Body of pancreas (tissue), 4 donors: ENCODE data around the gene SBF2. TPM values are rescaled to one million over a fixed set of nuclear protein-coding genes. Genes with fewer than 3 reads are reported as not detected.
A peak's percentile ranks its signal among the peaks of the same experiment; 100 is the strongest.

Experiments used
- ATAC-seq: fragments of 150-250 bp; one replicate; pipeline ENCODE4 v1.9.1; 2016
- DNase-seq, 4 donors: peaks; one replicate each; pipeline ENCODE4 v3.0.0-alpha.2; 2019
- H3K27ac ChIP-seq, 4 donors: fragments of 200-600 bp; sonication (generic); 1 replicate in 3 of 4; 2 replicates in 1 of 4; pipeline versions ENCODE4 v1.5.1 to v1.6.1; 2016 to 2019; ENCODE audit warnings: mild to moderate bottlenecking in 1 of 4, mixed read lengths in 1 of 4, moderate library complexity in 1 of 4
- H3K27me3 ChIP-seq, 2 donors: fragments of 200-600 bp; sonication (generic); one replicate each; pipeline ENCODE4 v1.6.0; 2016; ENCODE audit warnings: mild to moderate bottlenecking in 1 of 2
- H3K36me3 ChIP-seq, 2 donors: fragments of 200-600 bp; sonication (generic); replicated peaks in 1 of 2; 2 replicates each; pipeline ENCODE4 v1.5.1; 2016; ENCODE audit warnings: low read depth in 2 of 2; ENCODE audit not compliant: insufficient read depth in 1 of 2
- H3K4me1 ChIP-seq: fragments of 200-600 bp; sonication (generic); one replicate; pipeline ENCODE4 v1.6.0; 2016
- H3K4me3 ChIP-seq, 2 donors: fragments of 200-600 bp; sonication (generic); 1 replicate in 1 of 2; 2 replicates in 1 of 2; pipeline ENCODE4 v1.5.1; 2016 to 2019
- H3K9me3 ChIP-seq, 3 donors: fragments of 200-600 bp; sonication (generic); 1 replicate in 2 of 3; 2 replicates in 1 of 3; pipeline ENCODE4 v1.5.1; 2016
- CTCF ChIP-seq, 7 experiments: fragments of 450-650 bp in 4 of 7; fragments of 200-600 bp in 3 of 7; sonication (generic) in 3 of 7; IDR thresholded peaks; one replicate each; pipeline ENCODE4 v1.5.1; 2016 to 2019; ENCODE audit warnings: antibody characterized with exemption in 7 of 7
- POLR2A ChIP-seq, 3 donors: fragments of 450-650 bp; IDR thresholded peaks; one replicate each; pipeline ENCODE4 v1.6.1; 2016; ENCODE audit warnings: antibody characterized with exemption in 3 of 3, mild to moderate bottlenecking in 2 of 3
- WGBS, 2 donors: methylation state at CpG; one replicate each; pipeline ENCODE4 v1.1.5; 2017; 5-methylcytosine and 5-hydroxymethylcytosine counted together
- intact Hi-C: fragments of 100-400 bp; cut with DNase I; formaldehyde crosslinking; loops from one replicate; pipeline ENCODE4 v1.15.1; 2023
- total RNA-seq, 2 donors: library from RNA; depleted of rRNA; stranded (reverse); fragments of >200 nt; gene quantifications; one replicate each; pipeline ENCODE4 v1.1.0, GENCODE V29; 2016

Gene SBF2
- 10 to 100 TPM; 23.6 to 38.9 TPM for total RNA-seq

- 0 to 2% methylated on average over 3 to 28 of the region's 81 CpGs for WGBS, 2 donors
- Histone ChIP-seq H3K27me3 (no peaks in the 10 kb centered on the region), H3K36me3 (no peaks in the 10 kb centered on the region), H3K9me3 (no peaks in the 10 kb centered on the region), H3K4me3 (peak within 1 kb of the TSS; percentile 82 to 84), H3K4me1 (peaks cover 11% of the 10 kb centered on the region), H3K27ac (peak within 1 kb of the TSS; percentile 83 to 94 (median 87))
- peak; percentile 86 for ATAC-seq
- peak; percentile 15 to 81 (median 71) for TF ChIP-seq POLR2A (IDR thresholded peaks at IDR 0.05)
- TF ChIP-seq CTCF (IDR thresholded peaks at IDR 0.05): no peak
- intact Hi-C loops: no loop called here
- DNase-seq: peak; percentile 80 to 89 (median 84)
Observed at GRCh38 chr11:10293423-10294289, at the start of gene SBF2. TSS of gene SBF2 (minus strand) at chr11:10294219. CDS start at chr11:10294069, 150 bp downstream.

- ATAC-seq: no peak
- no peak for DNase-seq
- H3K4me1 ChIP-seq: no peaks in the 10 kb centered on the region
- intact Hi-C loops: no loop called here
- TF ChIP-seq CTCF (IDR thresholded peaks at IDR 0.05) (no peak), POLR2A (IDR thresholded peaks at IDR 0.05) (no peak)
- no peak overlapping the region for H3K27ac ChIP-seq
- H3K9me3 ChIP-seq: no peaks in the 10 kb centered on the region
- no peaks in the 10 kb centered on the region for H3K36me3 ChIP-seq
- no peaks in the 10 kb centered on the region for H3K27me3 ChIP-seq
- no peak overlapping the region for H3K4me3 ChIP-seq
Observed at GRCh38 chr11:10338287-10338686, 44.3 kb upstream of the SBF2 start.

GRCh38 chr11:10333490-10333889 is 39.5 kb upstream of the SBF2 start:
- Histone ChIP-seq H3K36me3 (no peaks in the 10 kb centered on the region), H3K4me3 (no peak overlapping the region), H3K27ac (no peak overlapping the region), H3K9me3 (no peaks in the 10 kb centered on the region), H3K4me1 (peaks cover 7% of the 10 kb centered on the region), H3K27me3 (no peaks in the 10 kb centered on the region)
- ATAC-seq (no peak), DNase-seq (no peak)
- whole genome bisulfite sequencing, 2 donors: 67 to 80% methylated on average over 1 of the region's 1 CpG
- intact Hi-C loops: no loop called here
- TF ChIP-seq POLR2A (IDR thresholded peaks at IDR 0.05) (no peak), CTCF (IDR thresholded peaks at IDR 0.05) (no peak)

GRCh38 chr11:10331548-10332289 is 37.7 kb upstream of the SBF2 start:
- no peaks in the 10 kb centered on the region for H3K9me3 ChIP-seq
- WGBS, 2 donors: 83 to 89% methylated on average over 6 of the region's 6 CpGs
- intact Hi-C loops: no loop called here
- H3K27me3 ChIP-seq: no peaks in the 10 kb centered on the region
- TF ChIP-seq CTCF (IDR thresholded peaks at IDR 0.05) (no peak), POLR2A (IDR thresholded peaks at IDR 0.05) (no peak)
- no peaks in the 10 kb centered on the region for H3K36me3 ChIP-seq
- ATAC-seq (no peak), DNase-seq (no peak)
- H3K4me1 ChIP-seq: peaks cover 25% of the 10 kb centered on the region
- H3K27ac ChIP-seq: no peak overlapping the region
- no peak overlapping the region for H3K4me3 ChIP-seq
